ENCODE measurements around the gene PKNOX2.

Gene PKNOX2

GRCh38 chr11:125173556-125173955 is 9.0 kb downstream of the PKNOX2 start:
- no peak overlapping the region for H3K4me3 Mint-ChIP-seq
- H3K27ac Mint-ChIP-seq: no peak overlapping the region
- H3K27me3 Mint-ChIP-seq: peaks cover 73 to 88% of the 10 kb centered on the region in 2 donors
- ATAC-seq (replicated peaks) (no peak), DNase-seq (no peak)
- no peaks in the 10 kb centered on the region for H3K9me3 Mint-ChIP-seq
- peaks cover 0 to 5% of the 10 kb centered on the region in 2 donors for H3K4me1 Mint-ChIP-seq
- H3K36me3 Mint-ChIP-seq: no peaks in the 10 kb centered on the region

DNA sequence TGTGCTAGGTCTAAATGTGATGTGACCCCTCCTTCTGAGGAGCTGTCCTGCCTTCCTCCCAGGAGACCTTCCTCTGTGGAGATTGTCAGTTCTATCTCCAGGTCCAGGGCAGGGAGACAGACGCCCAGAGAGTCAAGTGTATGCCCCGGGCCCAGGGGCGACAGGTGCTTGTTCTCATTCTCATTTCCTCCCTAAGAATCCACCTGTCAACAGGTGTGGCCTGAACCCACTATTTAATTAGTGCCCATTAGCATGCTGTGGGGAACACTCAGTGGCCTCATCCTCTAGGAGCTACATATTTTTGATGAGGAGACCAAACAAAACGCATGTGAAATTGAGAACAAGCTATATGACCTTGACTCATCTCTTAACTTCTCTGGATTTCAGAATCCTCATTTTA is 9.5 kb downstream of the PKNOX2 start:
- Mint-ChIP-seq H3K4me1 (peaks cover 0 to 5% of the 10 kb centered on the region in 2 donors), H3K36me3 (no peaks in the 10 kb centered on the region), H3K27me3 (peaks cover 74 to 85% of the 10 kb centered on the region in 2 donors), H3K9me3 (no peaks in the 10 kb centered on the region), H3K27ac (no peak overlapping the region), H3K4me3 (no peak overlapping the region)
- ATAC-seq (replicated peaks): no peak
- no peak for DNase-seq

- no peaks in the 10 kb centered on the region for H3K9me3 Mint-ChIP-seq
- H3K36me3 Mint-ChIP-seq: no peaks in the 10 kb centered on the region
- ATAC-seq (replicated peaks) (no peak), DNase-seq (no peak)
- H3K4me1 Mint-ChIP-seq: peaks cover 0 to 5% of the 10 kb centered on the region in 2 donors
- no peak overlapping the region for H3K4me3 Mint-ChIP-seq
- peaks cover 72 to 83% of the 10 kb centered on the region in 2 donors for H3K27me3 Mint-ChIP-seq
- no peak overlapping the region for H3K27ac Mint-ChIP-seq
Observed at GRCh38 chr11:125174686-125175085, 10.1 kb downstream of the PKNOX2 start.

GRCh38 chr11:125175166-125175565 is 10.6 kb downstream of the PKNOX2 start:
- H3K36me3 Mint-ChIP-seq: no peaks in the 10 kb centered on the region
- no peaks in the 10 kb centered on the region for H3K9me3 Mint-ChIP-seq
- H3K4me1 Mint-ChIP-seq: peaks cover 0 to 5% of the 10 kb centered on the region in 2 donors
- H3K4me3 Mint-ChIP-seq: no peak overlapping the region
- H3K27me3 Mint-ChIP-seq: peaks cover 72 to 82% of the 10 kb centered on the region in 2 donors
- DNase-seq (no peak), ATAC-seq (replicated peaks) (no peak)
- H3K27ac Mint-ChIP-seq: no peak overlapping the region

- H3K4me1 Mint-ChIP-seq: peaks cover 0 to 5% of the 10 kb centered on the region in 2 donors
- no peak overlapping the region for H3K27ac Mint-ChIP-seq
- no peak overlapping the region for H3K4me3 Mint-ChIP-seq
- H3K36me3 Mint-ChIP-seq: no peaks in the 10 kb centered on the region
- ATAC-seq (replicated peaks) (no peak), DNase-seq (no peak)
- no peaks in the 10 kb centered on the region for H3K9me3 Mint-ChIP-seq
- peaks cover 69 to 77% of the 10 kb centered on the region in 2 donors for H3K27me3 Mint-ChIP-seq
Observed at GRCh38 chr11:125175896-125176575, 11.5 kb downstream of the PKNOX2 start.

DNA sequence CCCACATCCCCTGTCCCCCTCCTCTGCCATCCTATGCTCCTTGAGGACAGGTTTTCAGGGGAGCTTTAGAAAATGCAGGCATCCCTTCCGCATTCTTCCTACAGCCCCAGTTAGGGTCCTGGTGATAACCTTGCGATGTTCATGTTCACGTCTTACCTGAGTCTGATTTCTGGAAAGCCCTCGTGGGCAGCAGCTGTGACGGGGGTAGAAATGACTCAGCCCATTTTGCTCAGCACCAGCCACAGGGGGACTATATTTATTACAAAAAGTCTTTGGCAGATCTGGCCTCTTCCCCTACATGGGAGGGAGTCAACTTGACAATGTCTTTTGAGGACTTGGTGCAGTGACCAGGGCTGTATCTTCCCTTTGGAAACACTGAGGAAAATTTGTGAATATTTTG is 12.3 kb downstream of the PKNOX2 start:
- Mint-ChIP-seq H3K36me3 (no peaks in the 10 kb centered on the region), H3K4me1 (peaks cover 0 to 5% of the 10 kb centered on the region in 2 donors), H3K27me3 (peaks cover 65 to 72% of the 10 kb centered on the region in 2 donors), H3K4me3 (no peak overlapping the region), H3K9me3 (no peaks in the 10 kb centered on the region), H3K27ac (no peak overlapping the region)
- ATAC-seq (replicated peaks) (peak in 1 of 2 donors; percentile 73), DNase-seq (peak; percentile 1)

DNA sequence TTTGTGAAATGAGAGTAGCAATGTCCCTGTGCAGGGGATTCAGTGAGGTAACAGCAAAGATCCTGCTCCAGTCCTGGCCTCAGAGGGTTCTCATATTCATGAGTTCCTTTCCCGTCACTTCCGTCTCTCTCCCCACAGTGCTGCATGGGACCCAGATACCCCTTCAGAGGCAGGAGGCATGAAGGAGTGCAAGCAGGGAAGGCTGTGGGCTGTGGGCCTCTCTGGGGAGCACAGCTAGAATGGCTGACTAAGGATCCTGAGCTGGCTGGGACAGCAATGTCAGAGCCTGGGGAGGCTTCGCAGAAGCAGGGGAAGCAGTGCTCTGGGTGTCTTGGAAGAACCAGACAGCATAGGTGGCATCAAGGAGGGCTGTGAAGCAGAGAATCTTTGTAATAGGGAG is 13.0 kb downstream of the PKNOX2 start:
- Mint-ChIP-seq H3K9me3 (no peaks in the 10 kb centered on the region), H3K4me3 (no peak overlapping the region), H3K36me3 (no peaks in the 10 kb centered on the region)

GRCh38 chr11:125179346-125179745 is 14.8 kb downstream of the PKNOX2 start:
- Mint-ChIP-seq H3K4me1 (peaks cover 0 to 5% of the 10 kb centered on the region in 2 donors), H3K27me3 (peaks cover 53 to 54% of the 10 kb centered on the region in 2 donors), H3K36me3 (no peaks in the 10 kb centered on the region), H3K27ac (no peak overlapping the region), H3K9me3 (no peaks in the 10 kb centered on the region), H3K4me3 (no peak overlapping the region)
- ATAC-seq (replicated peaks) (no peak), DNase-seq (no peak)

More for the DNA sequence above, 13.0 kb downstream of the PKNOX2 start:
- ATAC-seq (replicated peaks) (no peak), DNase-seq (no peak)
- H3K4me1 Mint-ChIP-seq: peaks cover 0 to 5% of the 10 kb centered on the region in 2 donors
- H3K27me3 Mint-ChIP-seq: peaks cover 60 to 65% of the 10 kb centered on the region in 2 donors
- no peak overlapping the region for H3K27ac Mint-ChIP-seq

- Mint-ChIP-seq H3K4me3 (no peak overlapping the region), H3K27me3 (peaks cover 49 to 52% of the 10 kb centered on the region in 2 donors), H3K4me1 (peaks cover 0 to 5% of the 10 kb centered on the region in 2 donors), H3K27ac (no peak overlapping the region), H3K36me3 (no peaks in the 10 kb centered on the region), H3K9me3 (no peaks in the 10 kb centered on the region)
- ATAC-seq (replicated peaks) (no peak), DNase-seq (no peak)
Observed at GRCh38 chr11:125179895-125180294, 15.3 kb downstream of the PKNOX2 start.

- peaks cover 43 to 45% of the 10 kb centered on the region in 2 donors for H3K27me3 Mint-ChIP-seq
- DNase-seq: no peak
- H3K9me3 Mint-ChIP-seq: no peaks in the 10 kb centered on the region
Observed at GRCh38 chr11:125180413-125181305, 16.1 kb downstream of the PKNOX2 start.

GRCh38 chr11:125182573-125182972 is 18.0 kb downstream of the PKNOX2 start:
- H3K9me3 Mint-ChIP-seq: peaks cover 0 to 4% of the 10 kb centered on the region in 2 donors
- H3K36me3 Mint-ChIP-seq: no peaks in the 10 kb centered on the region
- H3K4me1 Mint-ChIP-seq: no peaks in the 10 kb centered on the region
- no peak overlapping the region for H3K27ac Mint-ChIP-seq
- DNase-seq (no peak), ATAC-seq (replicated peaks) (no peak)
- H3K27me3 Mint-ChIP-seq: peaks cover 38 to 41% of the 10 kb centered on the region in 2 donors
- H3K4me3 Mint-ChIP-seq: no peak overlapping the region

More at GRCh38 chr11:125180413-125181305, 16.1 kb downstream of the PKNOX2 start:
- Mint-ChIP-seq H3K4me1 (peaks cover 0 to 5% of the 10 kb centered on the region in 2 donors), H3K36me3 (no peaks in the 10 kb centered on the region), H3K27ac (no peak overlapping the region), H3K4me3 (no peak overlapping the region)
- ATAC-seq (replicated peaks): peak; percentile 51 to 67

DNA sequence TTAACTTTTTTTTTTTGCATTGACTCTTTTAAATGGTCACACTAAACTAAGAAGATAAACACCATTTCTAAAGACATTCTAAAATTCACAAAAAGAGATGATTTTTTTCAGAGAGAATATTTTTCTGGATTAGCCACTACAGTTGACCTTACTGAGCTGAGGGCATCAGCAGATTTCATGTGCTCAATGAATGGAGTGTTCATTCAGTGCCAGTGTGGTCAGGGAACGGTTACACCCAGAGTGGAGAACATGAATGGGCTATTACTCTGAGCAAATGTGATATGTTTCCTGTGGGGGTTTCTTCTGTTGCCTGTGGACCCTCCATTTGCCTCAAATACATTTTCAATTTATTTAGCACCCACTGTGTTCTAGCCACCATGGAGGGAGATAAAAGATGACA is 19.1 kb downstream of the PKNOX2 start:
- H3K4me3 Mint-ChIP-seq: no peak overlapping the region
- peaks cover 38 to 39% of the 10 kb centered on the region in 2 donors for H3K27me3 Mint-ChIP-seq
- H3K27ac Mint-ChIP-seq: no peak overlapping the region
- DNase-seq: no peak
- ATAC-seq (replicated peaks): no peak
- peaks cover 0 to 4% of the 10 kb centered on the region in 2 donors for H3K9me3 Mint-ChIP-seq
- H3K4me1 Mint-ChIP-seq: no peaks in the 10 kb centered on the region
- no peaks in the 10 kb centered on the region for H3K36me3 Mint-ChIP-seq

GRCh38 chr11:125188021-125188420 is 23.5 kb downstream of the PKNOX2 start:
- H3K9me3 Mint-ChIP-seq: peaks cover 0 to 4% of the 10 kb centered on the region in 2 donors
- H3K27me3 Mint-ChIP-seq: peaks cover 52 to 53% of the 10 kb centered on the region in 2 donors
- H3K36me3 Mint-ChIP-seq: no peaks in the 10 kb centered on the region
- ATAC-seq (replicated peaks) (no peak), DNase-seq (no peak)
- no peak overlapping the region for H3K4me3 Mint-ChIP-seq
- peaks cover 0 to 1% of the 10 kb centered on the region in 2 donors for H3K4me1 Mint-ChIP-seq
- no peak overlapping the region for H3K27ac Mint-ChIP-seq

GRCh38 chr11:125190566-125190965 is 26.0 kb downstream of the PKNOX2 start:
- Mint-ChIP-seq H3K27me3 (peaks cover 56 to 58% of the 10 kb centered on the region in 2 donors), H3K36me3 (no peaks in the 10 kb centered on the region), H3K4me1 (peaks cover 0 to 1% of the 10 kb centered on the region in 2 donors), H3K27ac (no peak overlapping the region), H3K9me3 (peaks cover 4 to 10% of the 10 kb centered on the region in 2 donors), H3K4me3 (no peak overlapping the region)
- DNase-seq: no peak
- no peak for ATAC-seq (replicated peaks)
